Measurements from ENCODE around the gene NCBP1. TPM values are rescaled to one million over a fixed set of nuclear protein-coding genes. Genes with fewer than 3 reads are reported as not detected.
A peak's percentile ranks its signal among the peaks of the same experiment; 100 is the strongest.

NCBP1 gene
- total and polyA plus RNA-seq, 2 of the 4 experiments (the other 2 are of a cell fraction): 17.8 to 46.4 TPM

- Histone ChIP-seq H3K9me1 (ENCODE audit: insufficient read depth, low read length) (no peaks in the 10 kb centered on the region; the same call in 1 of the 2 replicates), H3K27ac (ENCODE audit: insufficient read depth, low read length) (no peak overlapping the region), H3K4me3 (ENCODE audit: insufficient read depth, low read depth, low read length) (no peak overlapping the region), H3K4ac (ENCODE audit: low read depth, low read length) (no peak overlapping the region), H3K27me3 (ENCODE audit: control insufficient read depth, insufficient read depth, low read length) (no peaks in the 10 kb centered on the region), H2AK9ac (replicated peaks; ENCODE audit: low read depth, low read length, poor library complexity) (no peak overlapping the region), H2BK120ac (ENCODE audit: low read depth, low read length) (no peak overlapping the region), H3K4me2 (ENCODE audit: low read depth, low read length) (no peak overlapping the region), H4K20me1 (ENCODE audit: insufficient read depth, low read length) (no peaks in the 10 kb centered on the region), H4K91ac (ENCODE audit: insufficient read depth, low read depth, low read length) (no peak overlapping the region), H2AFZ (replicated peaks; ENCODE audit: low read length, poor library complexity) (no peak overlapping the region), H2BK20ac (ENCODE audit: low read depth, low read length) (no peak overlapping the region), H3K56ac (ENCODE audit: extremely low read depth, insufficient read depth, low read length) (no peak overlapping the region), H3K79me1 (ENCODE audit: low read depth in 1 of 2, low read length in 2 of 2) (no peaks in the 10 kb centered on the region), H3K18ac (ENCODE audit: low read depth, low read length) (no peak overlapping the region), H3K4me1 (ENCODE audit: control insufficient read depth, insufficient read depth, low read length) (no peaks in the 10 kb centered on the region; the same call in 1 of the 2 replicates), H3K14ac (replicated peaks; ENCODE audit: low read depth, low read length) (no peak overlapping the region), H3K9me3 (ENCODE audit: control insufficient read depth, insufficient read depth, low read length) (no peaks in the 10 kb centered on the region), H4K8ac (ENCODE audit: low read depth in 2 of 2, low read length in 2 of 2) (no peak overlapping the region), H3K36me3 (ENCODE audit: control insufficient read depth, insufficient read depth, low read length) (peaks cover 34% of the 10 kb centered on the region), H4K5ac (ENCODE audit: low read depth, low read length) (no peak overlapping the region), H3K9ac (ENCODE audit: low read depth, low read length) (no peak overlapping the region), H2BK15ac (ENCODE audit: low read depth, low read length) (no peak overlapping the region), H3K23ac (ENCODE audit: low read depth, low read length) (no peak overlapping the region), H2AK5ac (ENCODE audit: low read depth, low read length) (no peak overlapping the region), H2BK5ac (ENCODE audit: low read depth, low read length, poor library complexity, severe bottlenecking) (no peak overlapping the region)
- DNase-seq (no peak), ATAC-seq (ENCODE audit: low read depth) (no peak)
- CTCF ChIA-PET: interaction anchor here (1.0 to 6.6 kb wide), 2 partner anchors 127 to 132 kb away, joined by 3 to 119 read pairs; no protein-coding TSS in a partner anchor
- BruUV-seq (replicated peaks): TSS peak; percentile 57
- in situ Hi-C loops (cut with MboI; ENCODE audit: low sequenced_read_pairs): no loop called here
- TF ChIP-seq CTCF (conservative IDR thresholded peaks at IDR 0.05; ENCODE audit: low read depth, low read length): no peak
- no peak for TF ChIP-seq CEBPB (IDR thresholded peaks at IDR 0.05; ENCODE audit: low read depth, low read length)
- no peak for TF ChIP-seq ELK1 (IDR thresholded peaks at IDR 0.05; ENCODE audit: borderline replicate concordance, low read depth, low read length)
- no peak for TF ChIP-seq RCOR1 (IDR thresholded peaks at IDR 0.05; ENCODE audit: insufficient replicate concordance, low read length)
- TF ChIP-seq MXI1 (IDR thresholded peaks at IDR 0.05; ENCODE audit: borderline replicate concordance, low read depth, low read length): no peak
- no peak for TF ChIP-seq BHLHE40 (IDR thresholded peaks at IDR 0.05; ENCODE audit: low read depth, low read length)
- TF ChIP-seq CHD1 (IDR thresholded peaks at IDR 0.05; ENCODE audit: low read depth, low read length): no peak
- TF ChIP-seq RFX5 (IDR thresholded peaks at IDR 0.05; ENCODE audit: low read depth, low read length): no peak
- no peak for TF ChIP-seq FOS (IDR thresholded peaks at IDR 0.05; ENCODE audit: low read depth, low read length)
- no peak for TF ChIP-seq USF2 (IDR thresholded peaks at IDR 0.05; ENCODE audit: low read depth, low read length)
- no peak for TF ChIP-seq MAFK (IDR thresholded peaks at IDR 0.05; ENCODE audit: low read depth, low read length)
- TF ChIP-seq RAD21 (IDR thresholded peaks at IDR 0.05; ENCODE audit: low read length): no peak
- TF ChIP-seq NFE2L2 (IDR thresholded peaks at IDR 0.05; ENCODE audit: low read depth, low read length): no peak
- TF ChIP-seq MAZ (IDR thresholded peaks at IDR 0.05; ENCODE audit: borderline replicate concordance, low read depth, low read length): no peak
- TF ChIP-seq SMC3 (IDR thresholded peaks at IDR 0.05; ENCODE audit: low read depth, low read length): no peak
- TF ChIP-seq POLR2A (IDR thresholded peaks at IDR 0.05; ENCODE audit: low read depth, low read length): no peak
- intact Hi-C loops (cut with micrococcal nuclease): no loop called here
- POLR2A ChIA-PET (ENCODE audit: unreplicated experiment): no interaction called here
- dilution Hi-C loops (cut with HindIII; ENCODE audit: low sequenced_read_pairs, unreplicated experiment): no loop called here
- 96% methylated on average over 4 of the region's 8 CpGs; no CpG with 5 or more reads in 1 of the 2 experiments for whole genome bisulfite sequencing, 2 experiments (ENCODE audit: extremely low coverage in 2 of 2, insufficient read length in 1 of 2)
Observed at GRCh38 chr9:97600531-97601227, 32.9 kb upstream of the NCBP1 start.
